GM19240 (cell line): ENCODE results near the gene KCTD7.
"Not testable (repeated sequence)": the region's sequence is repeated elsewhere in the genome, so short reads cannot be mapped to it uniquely, and the experiment has no call there.

Experiments
- DNase-seq: peaks from one replicate; pipeline ENCODE4 v3.0.0; 2011; ENCODE audit warnings: low spot score; ENCODE audit not compliant: insufficient read length

The KCTD7 gene

DNA sequence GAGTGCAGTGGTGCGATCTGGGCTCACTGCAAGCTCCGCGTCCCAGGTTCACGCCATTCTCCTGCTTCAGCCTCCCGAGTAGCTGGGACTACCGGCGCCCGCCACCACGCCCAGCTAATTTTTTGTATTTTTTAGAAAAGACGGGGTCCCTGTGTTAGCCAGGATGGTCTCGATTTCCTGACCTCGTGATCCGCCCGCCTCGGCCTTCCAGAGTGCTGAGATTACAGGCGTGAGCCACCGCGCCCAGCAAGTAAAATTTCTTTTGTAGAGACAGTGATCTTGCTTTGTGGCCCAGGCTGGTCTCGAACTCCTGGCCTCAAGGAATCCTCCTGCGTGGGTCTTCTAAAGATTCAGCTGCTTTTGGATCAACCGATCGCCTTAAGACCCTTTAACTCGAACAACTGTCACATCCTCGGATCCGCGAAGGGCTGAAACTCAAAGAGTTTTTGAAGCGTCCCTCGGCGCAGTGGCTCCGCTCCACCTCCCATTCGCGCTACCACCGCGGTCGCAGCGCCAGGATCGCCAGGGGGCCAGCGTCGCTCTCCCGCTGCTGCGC lies 25.1 kb downstream of the KCTD7 start:
- DNase-seq = not testable (repeated sequence)

DNA sequence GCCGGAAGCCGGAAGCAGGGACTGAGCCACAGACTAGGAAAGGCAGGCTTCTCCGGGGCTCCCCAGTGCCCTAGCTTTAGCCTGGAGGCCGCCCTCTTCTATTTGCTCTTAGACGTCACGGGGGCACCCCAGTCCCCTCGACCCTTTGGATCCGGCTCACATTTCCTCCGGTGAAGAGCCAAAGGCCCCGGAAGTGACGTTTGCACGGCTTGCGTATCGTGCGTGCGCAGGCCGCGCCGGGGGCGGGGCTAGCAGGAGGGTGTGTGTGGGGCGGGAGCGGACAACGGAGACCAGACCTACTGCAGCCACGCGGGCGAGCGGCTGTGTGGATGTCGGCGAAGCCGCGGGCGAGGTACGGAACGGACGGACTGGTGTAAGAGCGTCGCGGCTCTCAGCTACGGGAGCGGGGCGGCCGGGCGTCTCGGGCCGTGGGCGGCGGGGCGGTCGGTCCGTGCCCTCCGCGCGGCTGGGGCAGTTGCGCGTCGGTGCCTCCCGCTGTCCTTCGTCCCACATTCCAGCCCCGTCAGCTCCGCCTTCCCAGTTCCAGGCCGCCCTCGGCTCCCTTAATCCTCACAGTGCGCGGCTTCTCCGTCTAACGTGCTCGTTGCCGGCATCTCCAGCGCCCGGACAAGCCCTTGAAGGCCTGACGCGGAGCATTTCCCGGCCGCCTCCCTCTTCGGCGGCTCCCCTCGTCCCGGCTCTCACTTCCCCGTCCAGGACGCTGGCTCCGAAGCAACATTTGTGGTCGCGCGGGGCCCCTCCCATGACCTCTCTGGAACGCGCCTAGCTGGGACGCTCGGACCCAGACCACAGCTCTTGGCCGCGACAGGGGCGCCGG lies 25.8 kb downstream of the KCTD7 start:
- peak; percentile 98 for DNase-seq

DNA sequence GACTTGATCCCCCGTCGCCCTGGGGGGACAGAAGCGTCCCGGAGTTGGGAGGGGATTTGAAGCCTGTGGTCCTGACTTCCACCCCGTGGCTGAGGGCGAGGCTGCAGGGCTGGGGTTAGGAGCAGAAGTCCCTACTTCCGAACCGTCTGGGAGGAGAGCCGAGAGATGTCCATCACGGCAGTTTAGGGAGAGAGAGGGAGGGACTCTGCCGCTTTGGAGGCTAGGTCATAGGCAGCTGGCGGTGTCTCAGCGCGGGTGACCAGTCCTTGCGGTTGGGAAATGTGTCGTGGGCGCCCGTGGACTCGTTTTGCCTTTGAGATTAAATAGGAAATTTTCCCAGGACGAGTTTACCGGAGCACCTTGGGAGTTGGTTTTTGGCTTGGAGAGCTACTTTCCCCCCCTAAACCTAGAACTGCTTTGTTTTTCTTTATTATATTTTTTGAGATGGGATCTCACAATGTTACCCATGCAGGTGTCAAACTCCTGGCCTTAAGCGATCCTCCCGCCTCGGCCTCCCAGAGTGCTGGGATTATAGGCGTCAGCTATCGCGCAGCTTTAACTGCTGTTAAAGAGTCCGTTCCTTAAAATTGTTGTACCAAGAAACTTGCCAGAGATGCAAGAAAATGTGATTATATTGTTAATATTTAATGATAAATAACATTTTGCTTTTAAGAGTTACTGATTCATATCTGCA lies 26.6 kb downstream of the KCTD7 start:
- DNase-seq = not testable (repeated sequence)

DNA sequence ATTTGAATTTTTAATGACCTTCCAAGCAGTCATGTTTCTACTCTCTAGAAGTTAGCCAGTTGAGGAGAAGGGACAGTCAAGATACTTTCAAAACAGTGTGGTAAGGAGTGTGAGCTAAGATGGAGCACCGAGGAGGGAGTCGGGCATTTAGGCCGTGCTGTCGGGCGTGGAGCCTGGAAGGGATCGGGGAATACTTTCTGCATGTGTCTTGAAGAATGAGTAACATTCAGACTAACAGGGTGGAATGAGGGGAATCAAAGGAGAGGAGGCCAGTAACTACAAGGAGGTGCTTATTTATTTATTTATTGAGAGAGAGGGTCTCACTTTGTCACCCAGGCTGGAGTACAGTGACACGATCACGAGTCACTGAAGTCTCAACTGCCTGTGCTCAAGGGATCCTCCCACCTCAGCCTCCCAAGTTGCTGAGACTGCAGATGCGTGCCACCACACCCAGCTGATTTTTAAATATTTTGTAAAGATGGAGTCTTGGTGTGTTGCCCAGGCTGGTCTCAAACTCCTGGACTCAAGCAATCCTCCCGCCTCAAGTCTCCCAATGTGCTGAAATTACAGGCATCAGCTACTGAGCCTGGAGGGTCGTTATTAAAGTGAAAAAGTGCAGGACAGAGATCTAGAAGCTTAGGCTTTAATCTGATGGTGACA lies 27.3 kb downstream of the KCTD7 start:
- not testable (repeated sequence) for DNase-seq

DNA sequence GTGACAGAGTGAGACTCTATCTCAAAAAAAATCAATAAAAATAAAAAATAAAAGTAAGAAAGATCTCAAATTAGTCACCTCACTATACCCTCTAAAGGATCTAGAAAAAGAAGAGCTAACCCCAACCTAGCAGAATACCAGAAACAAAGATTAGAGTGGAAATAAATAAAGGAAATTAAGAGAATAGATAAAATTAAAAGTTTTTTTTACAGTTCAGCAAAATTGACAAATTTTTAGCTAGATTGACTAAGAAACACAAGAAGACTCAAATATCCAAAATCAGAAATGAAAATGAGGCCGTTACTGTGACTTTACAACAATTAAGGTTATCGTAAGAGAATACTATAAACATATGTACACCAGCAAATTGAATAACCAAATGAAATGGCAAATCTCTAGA lies 29.1 kb downstream of the KCTD7 start:
- no peak for DNase-seq

DNA sequence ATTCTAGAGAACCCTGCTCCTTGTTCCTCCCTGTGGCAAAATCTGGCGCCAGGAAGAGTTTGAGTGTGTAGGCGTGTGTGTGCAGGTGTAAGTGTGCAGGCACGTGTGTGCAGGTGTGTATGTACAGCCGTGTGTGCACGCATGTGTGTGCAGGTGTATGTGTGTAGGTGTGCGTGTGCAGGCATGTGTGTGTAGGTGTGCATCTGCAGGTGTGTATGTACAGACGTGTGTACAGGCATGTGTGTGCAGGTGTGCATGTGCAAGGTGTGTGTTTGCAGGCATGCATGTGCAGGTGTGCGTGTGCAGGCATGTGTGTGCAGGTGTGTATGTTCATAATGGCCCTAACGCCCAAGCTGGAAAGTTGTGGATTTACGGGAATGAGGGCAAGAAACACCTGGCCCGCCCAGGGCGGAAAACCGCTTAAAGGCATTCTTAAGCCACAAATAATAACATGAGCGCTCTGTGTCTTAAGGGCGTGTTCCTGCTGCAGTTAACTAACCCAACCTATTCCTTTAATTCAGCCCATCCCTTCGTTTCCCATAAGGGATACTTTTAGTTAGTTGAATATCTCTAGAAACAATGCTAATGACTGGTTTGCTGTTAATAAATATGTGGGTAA lies 34.1 kb downstream of the KCTD7 start:
- no peak for DNase-seq

DNA sequence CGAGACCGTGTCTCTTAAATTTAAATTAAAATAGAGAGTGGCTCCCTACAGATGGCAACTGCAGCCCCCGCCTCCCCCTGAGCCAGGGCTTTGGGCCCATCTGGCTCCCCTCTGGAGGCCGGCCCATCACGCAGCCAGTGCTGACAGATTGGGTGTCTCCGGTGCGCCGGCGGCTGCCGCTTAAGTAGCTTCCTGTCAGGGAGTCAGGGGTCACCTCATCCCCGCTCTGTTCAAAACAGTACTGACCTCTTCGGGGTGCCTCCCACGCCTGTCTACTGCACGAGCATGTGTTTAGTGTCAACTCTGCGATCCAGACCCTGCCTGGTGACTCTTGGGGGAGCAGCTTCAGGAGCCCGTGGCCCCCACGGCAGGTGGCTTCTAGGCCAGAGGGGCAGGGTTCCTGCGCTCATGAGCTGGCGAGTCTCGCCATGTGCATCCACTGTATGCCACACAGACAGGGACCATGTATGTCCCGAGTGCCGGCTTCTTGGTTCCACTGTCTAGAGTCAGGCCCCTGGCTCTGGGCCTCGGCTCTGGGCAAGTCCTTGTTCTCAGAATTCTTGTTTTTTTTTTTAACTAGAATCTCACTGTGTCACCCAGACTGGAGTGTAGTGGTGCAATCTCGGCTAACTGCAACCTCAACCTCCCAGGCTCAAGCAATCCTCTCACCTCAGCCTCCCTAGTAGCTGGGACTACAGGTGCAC lies 36.1 kb downstream of the KCTD7 start:
- no peak for DNase-seq

DNA sequence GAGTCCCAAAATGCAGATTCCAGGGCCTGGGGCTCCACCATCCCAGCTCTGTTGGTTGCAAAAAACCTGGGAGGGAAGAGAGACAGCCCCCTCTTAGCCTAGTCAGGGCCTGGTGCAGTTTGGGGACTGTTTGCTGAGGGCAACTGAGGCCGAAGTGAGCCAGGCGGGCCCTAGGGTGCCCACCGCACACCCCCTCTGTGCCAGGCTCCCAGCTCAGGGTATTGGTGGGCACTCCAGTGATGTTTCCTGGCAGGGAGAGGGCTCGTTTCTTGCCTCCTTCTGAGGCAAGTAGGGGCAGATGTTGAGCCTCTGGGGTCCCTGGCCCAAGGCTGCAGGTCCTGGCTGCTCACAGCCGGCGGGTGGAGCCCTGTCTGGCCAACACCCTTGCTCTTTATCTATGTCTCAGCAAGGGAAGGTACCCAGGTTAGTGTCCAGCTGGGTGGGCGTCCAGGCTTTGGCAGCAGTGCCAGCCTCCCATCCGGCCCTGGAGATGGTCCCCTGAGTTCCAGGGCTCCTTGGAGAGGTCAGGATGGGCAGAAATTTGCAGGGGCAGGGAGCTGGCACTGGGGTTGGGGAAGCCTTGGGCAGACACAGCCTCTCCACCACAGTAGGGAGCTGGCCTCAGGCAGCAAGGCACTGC lies 37.8 kb downstream of the KCTD7 start:
- no peak for DNase-seq

DNA sequence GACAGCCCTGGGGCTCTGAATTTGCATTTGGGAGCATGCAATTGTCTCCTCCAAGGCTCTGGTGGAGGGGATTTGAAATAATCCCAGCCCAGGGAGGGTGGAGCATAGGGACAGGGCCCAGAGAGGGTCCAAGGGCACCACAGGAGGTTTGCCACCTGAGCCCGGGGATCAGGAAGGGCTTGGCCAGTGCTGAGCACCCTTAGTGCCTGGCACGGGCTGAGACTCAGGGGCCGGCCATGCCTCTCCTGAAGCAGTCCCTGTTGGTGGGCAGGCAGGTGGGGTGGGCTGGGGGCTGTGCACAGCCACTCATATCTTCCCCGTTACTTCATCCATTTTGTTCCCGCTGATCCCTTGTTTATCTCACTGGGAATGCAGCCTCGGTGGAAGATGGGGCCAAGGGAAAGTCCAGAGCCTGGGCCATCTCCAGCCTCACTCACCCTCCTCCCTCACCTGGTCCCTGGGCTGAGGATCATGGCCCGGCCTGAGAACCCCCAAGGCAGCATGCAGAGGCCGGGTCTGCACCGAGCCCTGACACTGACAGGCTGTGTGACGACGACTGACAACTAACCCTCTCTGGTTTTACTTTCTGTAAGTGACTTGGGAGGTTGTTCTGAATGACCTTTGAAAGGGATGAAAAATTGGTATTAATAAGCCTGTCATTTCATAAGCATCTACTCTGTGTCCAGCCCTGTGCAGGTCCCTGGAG lies 38.5 kb downstream of the KCTD7 start:
- DNase-seq = no peak

DNA sequence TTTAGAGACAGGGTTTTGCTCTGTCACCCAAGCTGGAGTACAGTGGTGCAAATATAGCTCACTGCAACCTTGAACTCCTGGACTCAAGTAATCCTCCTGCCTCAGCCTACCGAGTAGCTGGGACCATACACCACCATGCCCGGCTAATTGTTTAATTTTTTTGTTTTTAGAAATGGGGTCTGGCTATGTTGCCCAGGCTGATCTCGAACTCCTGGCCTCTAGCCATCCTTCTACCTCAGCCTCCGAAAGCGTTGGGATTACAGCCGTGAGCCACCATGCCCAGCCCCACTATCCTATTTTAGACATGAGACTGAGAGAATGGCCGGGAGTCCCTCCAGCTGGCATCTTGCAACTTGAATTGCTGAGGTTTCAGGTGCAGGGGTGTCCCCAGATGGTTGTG lies 39.4 kb downstream of the KCTD7 start:
- DNase-seq = no peak

DNA sequence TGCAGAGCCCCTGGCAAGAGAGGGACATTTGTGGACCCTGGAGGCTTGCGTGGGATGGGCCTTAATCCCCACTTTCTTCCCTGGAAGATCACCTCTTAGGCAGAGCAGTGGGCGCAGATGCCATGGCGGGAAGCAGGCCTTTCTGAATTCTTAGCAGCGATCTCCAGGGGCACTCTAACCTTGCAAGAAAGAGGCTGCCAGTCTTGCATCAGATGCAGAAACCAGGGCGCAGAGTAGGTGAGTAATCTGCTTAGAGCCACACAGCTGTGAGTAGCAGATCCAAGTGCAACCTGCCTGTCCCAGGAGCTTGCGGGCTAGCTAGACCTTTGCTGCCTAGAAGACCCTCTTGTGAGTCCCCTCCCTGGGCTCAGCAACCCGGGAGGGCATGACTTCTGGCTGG lies 40.0 kb downstream of the KCTD7 start:
- DNase-seq = no peak

DNA sequence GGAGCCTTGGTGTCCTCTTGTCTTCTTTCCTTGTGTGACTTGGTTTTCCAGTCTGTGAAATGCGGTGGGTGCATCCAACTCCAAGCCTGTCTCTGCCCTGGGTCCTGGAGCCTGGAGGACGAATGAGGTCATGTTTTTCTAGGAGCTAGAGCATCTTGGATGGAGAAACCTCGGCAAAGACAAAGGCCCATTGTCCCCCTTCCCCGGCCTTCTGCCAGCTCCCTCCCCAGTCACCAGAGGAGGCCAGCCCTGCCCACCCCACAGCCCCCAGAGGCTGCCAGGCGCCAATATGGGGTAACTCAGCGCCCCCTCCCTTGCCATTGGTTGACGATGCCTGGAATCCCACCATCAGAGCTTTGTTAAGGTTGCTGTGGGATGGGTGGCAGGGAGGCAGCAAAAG lies 40.4 kb downstream of the KCTD7 start:
- DNase-seq = no peak

DNA sequence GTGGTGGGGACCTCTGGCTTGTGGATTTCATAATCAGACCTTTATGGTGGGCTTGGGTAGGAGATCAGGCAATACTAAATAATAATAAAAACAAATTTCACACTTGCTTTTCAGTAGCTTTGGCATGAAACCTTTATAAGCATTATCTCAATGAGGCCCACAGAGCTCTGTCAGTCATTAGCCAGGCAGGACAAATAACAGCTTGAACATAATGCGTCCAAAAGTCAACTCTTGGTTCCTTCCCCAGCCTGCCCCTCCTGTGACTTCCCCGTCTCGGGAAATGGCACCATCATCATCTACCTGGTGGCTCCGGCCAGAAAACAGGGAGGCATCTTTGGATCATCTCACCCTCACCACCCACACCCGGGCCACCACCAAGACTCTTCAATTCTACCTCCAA lies 40.8 kb downstream of the KCTD7 start:
- no peak for DNase-seq

DNA sequence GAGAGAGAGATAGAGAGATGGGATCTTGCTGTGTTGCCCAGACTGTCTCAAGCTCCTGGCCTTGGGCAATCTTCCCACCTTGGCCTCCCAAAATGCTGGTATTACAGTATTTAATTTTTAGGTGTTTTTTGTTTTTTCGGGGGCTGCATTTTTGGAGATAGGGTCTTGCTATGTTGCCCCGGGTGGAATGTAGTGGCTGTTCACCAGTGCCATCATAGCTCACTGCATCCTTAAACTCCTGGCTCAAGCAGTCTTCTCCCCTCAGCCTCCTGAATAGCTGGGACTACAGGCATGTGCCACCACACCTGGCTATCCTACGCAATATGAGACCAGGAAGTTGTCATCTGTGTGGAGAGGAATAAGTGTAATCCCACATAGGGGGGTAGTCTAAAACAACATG lies 42.4 kb downstream of the KCTD7 start:
- no peak for DNase-seq

DNA sequence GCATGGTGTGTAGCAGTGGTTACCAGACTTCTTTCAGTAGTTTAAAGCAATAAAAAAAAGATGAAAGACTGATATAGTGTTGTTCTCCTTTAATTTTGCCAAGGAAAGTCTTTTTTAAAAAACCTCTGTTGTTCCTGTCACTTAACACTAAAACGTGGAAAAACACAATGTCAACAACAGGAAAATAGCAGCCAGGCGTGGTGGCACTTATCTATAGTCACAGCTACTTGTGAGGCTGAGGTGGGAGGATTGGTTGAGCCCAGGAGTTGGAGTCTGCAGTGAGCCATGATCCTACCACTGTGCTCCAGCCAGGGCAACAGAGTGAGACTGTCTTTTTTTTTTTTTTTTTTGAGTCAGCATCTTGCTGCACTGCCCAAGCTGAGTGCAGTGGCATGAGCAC lies 42.8 kb downstream of the KCTD7 start:
- not testable (repeated sequence) for DNase-seq

DNA sequence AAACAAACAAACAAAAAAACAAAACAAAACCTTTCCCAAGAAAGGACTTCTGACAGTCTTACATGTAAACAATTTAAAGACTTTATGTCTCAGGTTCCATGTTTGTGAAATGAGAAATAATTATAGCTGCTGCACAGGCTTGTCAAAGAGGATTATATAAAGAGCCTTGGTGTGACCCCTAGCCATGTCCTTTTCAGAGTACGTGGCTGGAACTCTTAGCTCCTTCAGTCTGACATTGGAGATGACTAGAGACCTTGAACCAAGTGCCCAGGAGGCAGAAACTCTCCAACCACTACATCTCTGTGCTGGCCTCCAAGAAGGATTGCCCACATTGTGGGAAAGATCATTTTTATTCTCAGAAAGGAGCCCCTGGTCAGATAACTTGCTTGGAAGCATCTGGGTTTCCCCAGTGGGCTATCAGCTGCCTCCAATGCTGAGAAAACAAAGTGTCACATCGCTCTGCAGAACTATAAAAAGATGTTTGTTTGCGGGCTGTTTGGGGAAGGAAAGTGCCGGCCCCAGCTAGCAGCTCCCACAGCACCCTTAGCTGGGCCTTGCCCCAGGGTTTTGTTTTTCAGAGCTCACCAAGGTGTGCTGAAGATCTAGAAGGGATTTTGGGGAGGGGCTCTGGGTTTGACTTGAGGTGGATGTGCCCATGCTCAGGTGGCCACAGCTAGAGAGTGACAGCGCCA lies 43.9 kb downstream of the KCTD7 start:
- DNase-seq = not testable (repeated sequence)

DNA sequence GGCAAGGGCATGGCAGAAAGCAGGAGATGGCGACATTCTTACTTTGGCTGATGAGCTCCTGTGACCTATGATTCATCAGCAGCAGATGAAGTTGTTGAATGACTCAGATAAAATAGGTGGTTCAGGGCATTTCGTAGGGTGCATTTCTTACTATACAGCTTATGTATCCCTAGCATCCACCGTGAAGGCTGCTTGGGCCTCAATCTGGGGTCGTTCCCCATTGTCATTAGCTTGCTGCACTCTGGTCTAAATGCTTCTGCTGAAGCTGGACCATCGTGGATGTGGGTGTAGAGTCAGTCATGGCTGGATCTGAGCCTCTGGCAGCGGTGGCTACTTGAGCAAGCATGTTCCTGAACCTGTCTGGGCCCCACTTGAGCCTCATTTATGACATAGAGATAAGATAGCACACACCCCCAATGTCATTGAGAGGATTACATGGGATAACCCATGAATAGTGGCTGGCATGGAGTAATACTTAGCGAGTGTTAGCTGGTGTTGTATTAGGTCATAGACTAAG lies 44.5 kb downstream of the KCTD7 start:
- not testable (repeated sequence) for DNase-seq

DNA sequence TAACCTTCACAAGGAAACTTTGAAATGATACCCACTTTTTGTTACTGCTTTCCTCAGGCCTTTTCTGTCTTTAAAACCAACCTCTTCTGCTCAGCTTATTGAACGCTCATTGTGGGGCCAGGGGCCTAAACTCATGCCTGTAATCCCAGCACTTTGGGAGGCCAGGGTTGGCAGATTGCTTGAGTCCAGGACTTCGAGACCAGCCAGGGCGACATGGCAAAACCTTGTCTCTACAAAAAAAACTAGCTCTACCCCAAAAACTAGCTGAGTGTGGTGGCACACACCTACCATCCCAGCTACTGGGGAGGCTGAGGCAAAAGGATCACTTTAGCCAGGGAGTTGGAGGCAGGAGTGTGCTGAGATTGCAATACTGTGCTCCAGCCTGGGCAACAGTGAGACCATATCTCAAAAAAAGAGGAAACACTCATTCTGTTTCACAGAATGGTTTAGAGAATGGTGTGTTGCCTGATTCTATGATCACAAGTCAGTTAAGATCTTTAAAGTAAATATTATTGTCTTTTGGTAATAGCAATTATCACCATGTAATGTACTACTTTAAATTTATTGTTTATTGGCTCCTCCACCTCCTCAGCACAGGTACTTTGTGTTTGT lies 51.1 kb downstream of the KCTD7 start:
- DNase-seq = no peak
